Measurements from ENCODE around the gene OARD1. TPM values are rescaled to one million over a fixed set of nuclear protein-coding genes. Genes with fewer than 3 reads are reported as not detected.

The OARD1 gene
- total RNA-seq, 4 donors from 2014 or later = 14.3 to 20.2 (median 15.1) TPM

- peaks cover 77 to 86% of the 10 kb centered on the region in 2 donors for H3K4me1 ChIP-seq
- H3K9me3 ChIP-seq = no peaks in the 10 kb centered on the region
- no peaks in the 10 kb centered on the region for H3K27me3 ChIP-seq
- H3K4me3 ChIP-seq = peak overlapping the region in 2 of 4 donors; percentile 4 to 26
- DNase-seq = no peak
- H3K27ac ChIP-seq = peak overlapping the region; percentile 96 to 99 (median 98)
- intact Hi-C loops (cut with DNase I; ENCODE audit: low total_unique reads) = no loop called here
- TF ChIP-seq CTCF (IDR thresholded peaks at IDR 0.05 in 4 of 5, conservative IDR thresholded peaks at IDR 0.05 in 1 of 5) (no peak), POLR2A (IDR thresholded peaks at IDR 0.05) (no peak)
- no peak for ATAC-seq
- peaks cover 0 to 40% of the 10 kb centered on the region in 2 donors for H3K36me3 ChIP-seq
- in situ Hi-C loops (cut with MboI; ENCODE audit: low sequenced_read_pairs in 4 of 4) = no loop called here
These were observed 10.9 kb downstream of the OARD1 start for GRCh38 chr6:41061196-41061726.

- ATAC-seq = peak; percentile 13 to 24
- H3K27me3 ChIP-seq = no peaks in the 10 kb centered on the region
- in situ Hi-C loops (cut with MboI; ENCODE audit: low sequenced_read_pairs in 4 of 4) = no loop called here
- no peak overlapping the region for H3K4me3 ChIP-seq
- intact Hi-C loops (cut with DNase I; ENCODE audit: low total_unique reads) = no loop called here
- H3K36me3 ChIP-seq = peaks cover 0 to 24% of the 10 kb centered on the region in 2 donors
- DNase-seq = peak; percentile 31 to 62
- H3K27ac ChIP-seq = peak overlapping the region; percentile 96 to 99 (median 98)
- H3K9me3 ChIP-seq = no peaks in the 10 kb centered on the region
- TF ChIP-seq CTCF (IDR thresholded peaks at IDR 0.05 in 4 of 5, conservative IDR thresholded peaks at IDR 0.05 in 1 of 5) = no peak
- no peak for TF ChIP-seq POLR2A (IDR thresholded peaks at IDR 0.05)
- H3K4me1 ChIP-seq = peaks cover 82 to 87% of the 10 kb centered on the region in 2 donors
These were observed 12.6 kb downstream of the OARD1 start for GRCh38 chr6:41059556-41059955.

- DNase-seq (peak; percentile 55 to 82), ATAC-seq (peak; percentile 62 to 69)
- Histone ChIP-seq H3K4me3 (peak overlapping the region in 1 of 4 donors; percentile 1), H3K36me3 (peaks cover 0 to 18% of the 10 kb centered on the region in 2 donors), H3K9me3 (no peaks in the 10 kb centered on the region), H3K4me1 (peaks cover 80 to 82% of the 10 kb centered on the region in 2 donors), H3K27me3 (no peaks in the 10 kb centered on the region), H3K27ac (peak overlapping the region; percentile 96 to 99 (median 98))
- TF ChIP-seq CTCF (IDR thresholded peaks at IDR 0.05 in 4 of 5, conservative IDR thresholded peaks at IDR 0.05 in 1 of 5) = no peak
- TF ChIP-seq POLR2A (IDR thresholded peaks at IDR 0.05) = peak in 1 of 2 donors; percentile 12
- in situ Hi-C loops (cut with MboI; ENCODE audit: low sequenced_read_pairs in 4 of 4) (no loop called here), intact Hi-C loops (cut with DNase I; ENCODE audit: low total_unique reads) (no loop called here)
These were observed 13.4 kb downstream of the OARD1 start for GRCh38 chr6:41058783-41059181.

GRCh38 chr6:41056768-41057490, 15.2 kb downstream of the OARD1 start:
- intact Hi-C loops (cut with DNase I; ENCODE audit: low total_unique reads) (no loop called here), in situ Hi-C loops (cut with MboI; ENCODE audit: low sequenced_read_pairs in 4 of 4) (no loop called here)
- peak in 1 of 2 donors; percentile 84 for DNase-seq
- Histone ChIP-seq H3K27ac (peak overlapping the region; percentile 96 to 99 (median 98)), H3K9me3 (no peaks in the 10 kb centered on the region), H3K36me3 (peaks cover 0 to 5% of the 10 kb centered on the region in 2 donors), H3K4me3 (peak overlapping the region in 2 of 4 donors; percentile 5 to 66), H3K4me1 (peaks cover 82 to 84% of the 10 kb centered on the region in 2 donors), H3K27me3 (no peaks in the 10 kb centered on the region)
- TF ChIP-seq POLR2A (IDR thresholded peaks at IDR 0.05) (peak; percentile 41 to 45), CTCF (IDR thresholded peaks at IDR 0.05 in 4 of 5, conservative IDR thresholded peaks at IDR 0.05 in 1 of 5) (no peak)
- peak in 1 of 2 donors; percentile 54 for ATAC-seq
